Skeletal muscle tissue (tissue), 4 donors: ENCODE results near the gene PUS1. TPM values are rescaled to one million over a fixed set of nuclear protein-coding genes. Genes with fewer than 3 reads are reported as not detected.

Experiments
- H3K27ac ChIP-seq: one replicate; pipeline ENCODE4 v1.7.0; 2013; ENCODE audit warnings: mild to moderate bottlenecking, low read depth, low read length, inconsistent platforms
- H3K27me3 ChIP-seq, 3 donors: one replicate each; pipeline ENCODE4 v1.7.0; 2013; ENCODE audit warnings: low read length in 3 of 3; ENCODE audit not compliant: control insufficient read depth in 3 of 3, insufficient read depth in 3 of 3
- H3K36me3 ChIP-seq, 3 donors: one replicate each; pipeline ENCODE4 v1.7.0; 2013; ENCODE audit warnings: low read length in 3 of 3; ENCODE audit not compliant: control insufficient read depth in 3 of 3, insufficient read depth in 3 of 3
- H3K4me1 ChIP-seq, 3 donors: one replicate each; pipeline ENCODE4 v1.7.0; 2013; ENCODE audit warnings: low read length in 3 of 3, mild to moderate bottlenecking in 3 of 3; ENCODE audit not compliant: control insufficient read depth in 3 of 3, insufficient read depth in 3 of 3
- H3K4me3 ChIP-seq, 3 donors: one replicate each; pipeline ENCODE4 v1.7.0; 2013; ENCODE audit warnings: low read length in 3 of 3
- H3K9ac ChIP-seq, 3 donors: one replicate each; pipeline ENCODE4 v1.7.0; 2013; ENCODE audit warnings: low read length in 3 of 3, mild to moderate bottlenecking in 3 of 3, moderate library complexity in 2 of 3, low read depth in 1 of 3
- H3K9me3 ChIP-seq, 3 donors: one replicate each; pipeline ENCODE4 v1.7.0; 2013; ENCODE audit warnings: low read length in 3 of 3; ENCODE audit not compliant: control insufficient read depth in 3 of 3
- total RNA-seq: library from RNA; depleted of rRNA; stranded (reverse); fragments of >200 nt; gene quantifications from one replicate; pipeline ENCODE4 v1.2.3, GENCODE V29; 2014
- donor health status: Osteomylitis.

PUS1 gene
- total RNA-seq, 1 donor from 2014 or later = 4.7 TPM

GRCh38 chr12:131909752-131910219 lies 19.3 kb upstream of the PUS1 start:
- no peak overlapping the region for H3K27ac ChIP-seq
- H3K4me3 ChIP-seq = no peak overlapping the region
- H3K27me3 ChIP-seq = no peaks in the 10 kb centered on the region
- no peaks in the 10 kb centered on the region for H3K9me3 ChIP-seq
- H3K4me1 ChIP-seq = peaks cover 6 to 17% (median 16%) of the 10 kb centered on the region in 3 donors
- H3K36me3 ChIP-seq = peaks cover 55 to 61% (median 58%) of the 10 kb centered on the region in 3 donors
- H3K9ac ChIP-seq = no peak overlapping the region

GRCh38 chr12:131910302-131911027 lies 18.6 kb upstream of the PUS1 start:
- Histone ChIP-seq H3K27me3 (no peaks in the 10 kb centered on the region), H3K9ac (no peak overlapping the region), H3K4me1 (peaks cover 6 to 15% (median 14%) of the 10 kb centered on the region in 3 donors), H3K4me3 (no peak overlapping the region), H3K36me3 (peaks cover 61 to 68% (median 65%) of the 10 kb centered on the region in 3 donors), H3K27ac (no peak overlapping the region), H3K9me3 (no peaks in the 10 kb centered on the region)

- Histone ChIP-seq H3K27me3 (no peaks in the 10 kb centered on the region), H3K9ac (no peak overlapping the region), H3K4me3 (no peak overlapping the region), H3K9me3 (no peaks in the 10 kb centered on the region), H3K4me1 (peaks cover 6 to 12% (median 11%) of the 10 kb centered on the region in 3 donors), H3K27ac (no peak overlapping the region), H3K36me3 (peaks cover 67 to 74% (median 71%) of the 10 kb centered on the region in 3 donors)
These were observed 17.9 kb upstream of the PUS1 start for GRCh38 chr12:131911028-131911650.

GRCh38 chr12:131911851-131912477 lies 17.1 kb upstream of the PUS1 start:
- Histone ChIP-seq H3K9ac (no peak overlapping the region), H3K36me3 (peaks cover 67 to 79% (median 74%) of the 10 kb centered on the region in 3 donors), H3K4me1 (peaks cover 6 to 10% (median 6%) of the 10 kb centered on the region in 3 donors), H3K27me3 (no peaks in the 10 kb centered on the region), H3K27ac (no peak overlapping the region), H3K4me3 (no peak overlapping the region), H3K9me3 (no peaks in the 10 kb centered on the region)

GRCh38 chr12:131912518-131913274 lies 16.4 kb upstream of the PUS1 start:
- H3K4me3 ChIP-seq = no peak overlapping the region
- no peak overlapping the region for H3K27ac ChIP-seq
- H3K9ac ChIP-seq = no peak overlapping the region
- H3K4me1 ChIP-seq = peaks cover 6 to 10% (median 6%) of the 10 kb centered on the region in 3 donors
- no peaks in the 10 kb centered on the region for H3K27me3 ChIP-seq
- peaks cover 65 to 77% (median 71%) of the 10 kb centered on the region in 3 donors for H3K36me3 ChIP-seq
- no peaks in the 10 kb centered on the region for H3K9me3 ChIP-seq

- H3K9ac ChIP-seq = no peak overlapping the region
- peaks cover 6 to 10% (median 6%) of the 10 kb centered on the region in 3 donors for H3K4me1 ChIP-seq
- H3K27ac ChIP-seq = no peak overlapping the region
- H3K9me3 ChIP-seq = no peaks in the 10 kb centered on the region
- no peaks in the 10 kb centered on the region for H3K27me3 ChIP-seq
- H3K4me3 ChIP-seq = no peak overlapping the region
- H3K36me3 ChIP-seq = peaks cover 69 to 72% (median 72%) of the 10 kb centered on the region in 3 donors
These were observed 15.4 kb upstream of the PUS1 start for GRCh38 chr12:131913666-131914065.

GRCh38 chr12:131914179-131914702 lies 14.8 kb upstream of the PUS1 start:
- Histone ChIP-seq H3K27ac (no peak overlapping the region), H3K9me3 (no peaks in the 10 kb centered on the region), H3K4me3 (no peak overlapping the region), H3K4me1 (peaks cover 6 to 10% (median 6%) of the 10 kb centered on the region in 3 donors), H3K27me3 (no peaks in the 10 kb centered on the region), H3K9ac (no peak overlapping the region), H3K36me3 (peaks cover 66 to 72% (median 67%) of the 10 kb centered on the region in 3 donors)

GRCh38 chr12:131915000-131915689 lies 13.9 kb upstream of the PUS1 start:
- no peak overlapping the region for H3K9ac ChIP-seq
- no peak overlapping the region for H3K4me3 ChIP-seq
- no peaks in the 10 kb centered on the region for H3K9me3 ChIP-seq
- H3K27me3 ChIP-seq = no peaks in the 10 kb centered on the region
- H3K36me3 ChIP-seq = peaks cover 67 to 74% (median 69%) of the 10 kb centered on the region in 3 donors
- peaks cover 6 to 10% (median 6%) of the 10 kb centered on the region in 3 donors for H3K4me1 ChIP-seq
- no peak overlapping the region for H3K27ac ChIP-seq

- Histone ChIP-seq H3K27me3 (no peaks in the 10 kb centered on the region), H3K27ac (no peak overlapping the region), H3K9ac (no peak overlapping the region), H3K9me3 (no peaks in the 10 kb centered on the region), H3K4me3 (no peak overlapping the region), H3K36me3 (peaks cover 63 to 74% (median 68%) of the 10 kb centered on the region in 3 donors), H3K4me1 (peaks cover 6 to 10% (median 6%) of the 10 kb centered on the region in 3 donors)
These were observed 13.3 kb upstream of the PUS1 start for GRCh38 chr12:131915823-131916222.
